HepG2 (cell line): Measurements from ENCODE around the gene ADGRD1.

Experiments used
- CHD2 ChIP-seq: IDR thresholded peaks from 2 replicates; pipeline ENCODE4 v1.6.1; 2011; ENCODE audit warnings: low read depth, low read length, improper control_type of control experiment
- ELF4 ChIP-seq: sonication (generic); formaldehyde crosslinking; IDR thresholded peaks from 2 replicates; pipeline ENCODE4 v1.5.0; 2020; ENCODE audit warnings: missing genetic modification reagents, mild to moderate bottlenecking, moderate library complexity, borderline replicate concordance
- EZH2 ChIP-seq: conservative IDR thresholded peaks from 2 replicates; pipeline ENCODE4 v1.6.1; 2012; ENCODE audit warnings: mild to moderate bottlenecking, low read depth, low read length, moderate library complexity
- NCOA5 ChIP-seq: sonication (generic); formaldehyde crosslinking; IDR thresholded peaks from 2 replicates; pipeline ENCODE4 v1.4.0; 2020; ENCODE audit warnings: missing genetic modification reagents
- ZBTB7A ChIP-seq: sonication (generic); formaldehyde crosslinking; IDR thresholded peaks from 2 replicates; pipeline ENCODE4 v1.8.0; 2022; ENCODE audit warnings: mild to moderate bottlenecking, missing genetic modification reagents
- ZNF510 ChIP-seq: sonication (generic); formaldehyde crosslinking; IDR thresholded peaks from 2 replicates; pipeline ENCODE4 v1.4.0; 2020; ENCODE audit warnings: low read depth, mild to moderate bottlenecking, missing genetic modification reagents
- ZNF781 ChIP-seq: sonication (generic); formaldehyde crosslinking; IDR thresholded peaks from 2 replicates; pipeline ENCODE4 v1.5.1; 2020; ENCODE audit warnings: borderline replicate concordance, mild to moderate bottlenecking, missing genetic modification reagents; ENCODE audit errors: not compliant biosample characterization
- TF ChIP-seq, protein P1 (sequence below): sonication (generic); formaldehyde crosslinking; IDR thresholded peaks from 2 replicates; pipeline ENCODE4 v1.4.0; 2020; ENCODE audit warnings: low read depth, mild to moderate bottlenecking, missing genetic modification reagents
- TF ChIP-seq, protein P2 (sequence below): sonication (generic); formaldehyde crosslinking; IDR thresholded peaks from 2 replicates; pipeline ENCODE4 v1.9.0; 2021; ENCODE audit warnings: mild to moderate bottlenecking, missing genetic modification reagents
- TF ChIP-seq, protein P3 (sequence below): sonication (generic); formaldehyde crosslinking; IDR thresholded peaks from 2 replicates; pipeline ENCODE4 v1.5.1; 2020; ENCODE audit warnings: mild to moderate bottlenecking, missing genetic modification reagents, borderline replicate concordance
- TF ChIP-seq, protein P4 (sequence below): sonication (generic); formaldehyde crosslinking; IDR thresholded peaks from 2 replicates; pipeline ENCODE4 v1.4.0; 2020; ENCODE audit warnings: mild to moderate bottlenecking, missing genetic modification reagents, borderline replicate concordance

DNA sequence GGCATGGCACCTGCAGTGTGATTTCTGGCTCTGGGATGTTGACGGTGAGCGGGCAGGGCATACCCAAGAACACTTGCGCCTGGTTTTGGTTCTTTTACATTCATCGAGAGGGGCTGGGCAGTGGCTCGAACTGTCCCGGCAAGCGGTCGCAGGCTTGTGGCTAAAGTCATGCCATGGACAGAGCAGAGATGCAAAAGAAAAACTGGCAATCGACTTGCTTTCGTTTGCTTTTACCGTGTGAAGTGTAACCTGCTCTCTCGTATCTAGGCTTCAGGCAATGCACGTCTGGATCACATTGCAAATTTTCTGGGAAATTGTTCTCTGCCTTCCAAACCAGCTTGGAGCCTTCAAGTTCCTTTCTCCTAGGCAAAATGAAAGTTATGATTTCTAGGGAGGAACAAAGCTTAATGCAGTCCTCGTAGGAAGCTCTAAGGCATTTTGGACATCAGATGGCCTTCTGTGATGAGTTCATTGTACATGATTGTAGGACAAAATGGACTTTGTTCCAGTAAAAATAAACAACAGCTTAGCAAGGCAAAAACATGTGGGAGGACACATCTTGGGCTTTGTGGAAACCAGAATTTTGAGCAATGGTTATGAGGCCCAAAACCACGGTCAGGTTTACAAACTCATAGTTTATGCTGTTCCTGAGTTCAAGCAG lies 18.3 kb downstream of the ADGRD1 start:
- TF ChIP-seq CHD2 (no peak), EZH2 (no peak), ELF4 (CRISPR knock-in tag) (no peak), ZBTB7A (CRISPR knock-in tag) (no peak), ZNF510 (CRISPR knock-in tag) (no peak), NCOA5 (CRISPR knock-in tag) (no peak), ZNF781 (no peak)
- TF ChIP-seq, protein P1, sequence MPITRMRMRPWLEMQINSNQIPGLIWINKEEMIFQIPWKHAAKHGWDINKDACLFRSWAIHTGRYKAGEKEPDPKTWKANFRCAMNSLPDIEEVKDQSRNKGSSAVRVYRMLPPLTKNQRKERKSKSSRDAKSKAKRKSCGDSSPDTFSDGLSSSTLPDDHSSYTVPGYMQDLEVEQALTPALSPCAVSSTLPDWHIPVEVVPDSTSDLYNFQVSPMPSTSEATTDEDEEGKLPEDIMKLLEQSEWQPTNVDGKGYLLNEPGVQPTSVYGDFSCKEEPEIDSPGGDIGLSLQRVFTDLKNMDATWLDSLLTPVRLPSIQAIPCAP (CRISPR knock-in tag) = no peak
- TF ChIP-seq, protein P2, sequence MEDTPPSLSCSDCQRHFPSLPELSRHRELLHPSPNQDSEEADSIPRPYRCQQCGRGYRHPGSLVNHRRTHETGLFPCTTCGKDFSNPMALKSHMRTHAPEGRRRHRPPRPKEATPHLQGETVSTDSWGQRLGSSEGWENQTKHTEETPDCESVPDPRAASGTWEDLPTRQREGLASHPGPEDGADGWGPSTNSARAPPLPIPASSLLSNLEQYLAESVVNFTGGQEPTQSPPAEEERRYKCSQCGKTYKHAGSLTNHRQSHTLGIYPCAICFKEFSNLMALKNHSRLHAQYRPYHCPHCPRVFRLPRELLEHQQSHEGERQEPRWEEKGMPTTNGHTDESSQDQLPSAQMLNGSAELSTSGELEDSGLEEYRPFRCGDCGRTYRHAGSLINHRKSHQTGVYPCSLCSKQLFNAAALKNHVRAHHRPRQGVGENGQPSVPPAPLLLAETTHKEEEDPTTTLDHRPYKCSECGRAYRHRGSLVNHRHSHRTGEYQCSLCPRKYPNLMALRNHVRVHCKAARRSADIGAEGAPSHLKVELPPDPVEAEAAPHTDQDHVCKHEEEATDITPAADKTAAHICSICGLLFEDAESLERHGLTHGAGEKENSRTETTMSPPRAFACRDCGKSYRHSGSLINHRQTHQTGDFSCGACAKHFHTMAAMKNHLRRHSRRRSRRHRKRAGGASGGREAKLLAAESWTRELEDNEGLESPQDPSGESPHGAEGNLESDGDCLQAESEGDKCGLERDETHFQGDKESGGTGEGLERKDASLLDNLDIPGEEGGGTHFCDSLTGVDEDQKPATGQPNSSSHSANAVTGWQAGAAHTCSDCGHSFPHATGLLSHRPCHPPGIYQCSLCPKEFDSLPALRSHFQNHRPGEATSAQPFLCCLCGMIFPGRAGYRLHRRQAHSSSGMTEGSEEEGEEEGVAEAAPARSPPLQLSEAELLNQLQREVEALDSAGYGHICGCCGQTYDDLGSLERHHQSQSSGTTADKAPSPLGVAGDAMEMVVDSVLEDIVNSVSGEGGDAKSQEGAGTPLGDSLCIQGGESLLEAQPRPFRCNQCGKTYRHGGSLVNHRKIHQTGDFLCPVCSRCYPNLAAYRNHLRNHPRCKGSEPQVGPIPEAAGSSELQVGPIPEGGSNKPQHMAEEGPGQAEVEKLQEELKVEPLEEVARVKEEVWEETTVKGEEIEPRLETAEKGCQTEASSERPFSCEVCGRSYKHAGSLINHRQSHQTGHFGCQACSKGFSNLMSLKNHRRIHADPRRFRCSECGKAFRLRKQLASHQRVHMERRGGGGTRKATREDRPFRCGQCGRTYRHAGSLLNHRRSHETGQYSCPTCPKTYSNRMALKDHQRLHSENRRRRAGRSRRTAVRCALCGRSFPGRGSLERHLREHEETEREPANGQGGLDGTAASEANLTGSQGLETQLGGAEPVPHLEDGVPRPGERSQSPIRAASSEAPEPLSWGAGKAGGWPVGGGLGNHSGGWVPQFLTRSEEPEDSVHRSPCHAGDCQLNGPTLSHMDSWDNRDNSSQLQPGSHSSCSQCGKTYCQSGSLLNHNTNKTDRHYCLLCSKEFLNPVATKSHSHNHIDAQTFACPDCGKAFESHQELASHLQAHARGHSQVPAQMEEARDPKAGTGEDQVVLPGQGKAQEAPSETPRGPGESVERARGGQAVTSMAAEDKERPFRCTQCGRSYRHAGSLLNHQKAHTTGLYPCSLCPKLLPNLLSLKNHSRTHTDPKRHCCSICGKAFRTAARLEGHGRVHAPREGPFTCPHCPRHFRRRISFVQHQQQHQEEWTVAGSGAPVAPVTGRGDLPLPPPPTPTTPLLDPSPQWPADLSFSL = no peak
- TF ChIP-seq, protein P3, sequence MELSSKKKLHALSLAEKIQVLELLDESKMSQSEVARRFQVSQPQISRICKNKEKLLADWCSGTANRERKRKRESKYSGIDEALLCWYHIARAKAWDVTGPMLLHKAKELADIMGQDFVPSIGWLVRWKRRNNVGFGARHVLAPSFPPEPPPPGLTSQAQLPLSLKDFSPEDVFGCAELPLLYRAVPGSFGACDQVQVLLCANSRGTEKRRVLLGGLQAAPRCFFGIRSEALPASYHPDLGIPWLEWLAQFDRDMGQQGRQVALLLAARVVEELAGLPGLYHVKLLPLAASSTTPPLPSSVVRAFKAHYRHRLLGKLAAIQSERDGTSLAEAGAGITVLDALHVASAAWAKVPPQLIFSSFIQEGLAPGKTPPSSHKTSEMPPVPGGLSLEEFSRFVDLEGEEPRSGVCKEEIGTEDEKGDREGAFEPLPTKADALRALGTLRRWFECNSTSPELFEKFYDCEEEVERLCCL (CRISPR knock-in tag) = no peak
- TF ChIP-seq, protein P4, sequence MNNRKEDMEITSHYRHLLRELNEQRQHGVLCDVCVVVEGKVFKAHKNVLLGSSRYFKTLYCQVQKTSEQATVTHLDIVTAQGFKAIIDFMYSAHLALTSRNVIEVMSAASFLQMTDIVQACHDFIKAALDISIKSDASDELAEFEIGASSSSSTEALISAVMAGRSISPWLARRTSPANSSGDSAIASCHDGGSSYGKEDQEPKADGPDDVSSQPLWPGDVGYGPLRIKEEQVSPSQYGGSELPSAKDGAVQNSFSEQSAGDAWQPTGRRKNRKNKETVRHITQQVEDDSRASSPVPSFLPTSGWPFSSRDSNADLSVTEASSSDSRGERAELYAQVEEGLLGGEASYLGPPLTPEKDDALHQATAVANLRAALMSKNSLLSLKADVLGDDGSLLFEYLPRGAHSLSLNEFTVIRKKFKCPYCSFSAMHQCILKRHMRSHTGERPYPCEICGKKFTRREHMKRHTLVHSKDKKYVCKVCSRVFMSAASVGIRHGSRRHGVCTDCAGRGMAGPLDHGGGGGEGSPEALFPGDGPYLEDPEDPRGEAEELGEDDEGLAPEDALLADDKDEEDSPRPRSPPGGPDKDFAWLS (CRISPR knock-in tag) = no peak
